OCI-LY3 (cell line): Measurements from ENCODE around the gene AGAP1.

Experiments used
- EZH2phosphoT487 ChIP-seq: fragments of 200-600 bp; shearing (Covaris generic); IDR thresholded peaks from 2 replicates; pipeline ENCODE4 v1.6.1; 2018; ENCODE audit warnings: antibody characterized with exemption, mixed run types, low read depth
- TF ChIP-seq, protein P1 (sequence below): fragments of 200-600, 300-600 bp; sonication (generic); IDR thresholded peaks from 2 replicates; pipeline ENCODE4 v1.5.1; 2014; ENCODE audit warnings: antibody characterized with exemption, low read length, low read depth

GRCh38 chr2:235570966-235571692 lies 77.3 kb downstream of the AGAP1 start:
- TF ChIP-seq, protein P1, sequence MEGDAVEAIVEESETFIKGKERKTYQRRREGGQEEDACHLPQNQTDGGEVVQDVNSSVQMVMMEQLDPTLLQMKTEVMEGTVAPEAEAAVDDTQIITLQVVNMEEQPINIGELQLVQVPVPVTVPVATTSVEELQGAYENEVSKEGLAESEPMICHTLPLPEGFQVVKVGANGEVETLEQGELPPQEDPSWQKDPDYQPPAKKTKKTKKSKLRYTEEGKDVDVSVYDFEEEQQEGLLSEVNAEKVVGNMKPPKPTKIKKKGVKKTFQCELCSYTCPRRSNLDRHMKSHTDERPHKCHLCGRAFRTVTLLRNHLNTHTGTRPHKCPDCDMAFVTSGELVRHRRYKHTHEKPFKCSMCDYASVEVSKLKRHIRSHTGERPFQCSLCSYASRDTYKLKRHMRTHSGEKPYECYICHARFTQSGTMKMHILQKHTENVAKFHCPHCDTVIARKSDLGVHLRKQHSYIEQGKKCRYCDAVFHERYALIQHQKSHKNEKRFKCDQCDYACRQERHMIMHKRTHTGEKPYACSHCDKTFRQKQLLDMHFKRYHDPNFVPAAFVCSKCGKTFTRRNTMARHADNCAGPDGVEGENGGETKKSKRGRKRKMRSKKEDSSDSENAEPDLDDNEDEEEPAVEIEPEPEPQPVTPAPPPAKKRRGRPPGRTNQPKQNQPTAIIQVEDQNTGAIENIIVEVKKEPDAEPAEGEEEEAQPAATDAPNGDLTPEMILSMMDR: no peak
- TF ChIP-seq EZH2phosphoT487: no peak
